OCI-M2 (cell line): ENCODE results near the gene GALK1.

ENCODE experiments used
- DNase-seq: peaks from one replicate; lab custom pipeline; 2025; ENCODE audit not compliant: unreplicated experiment; lab: John Stamatoyannopoulos, UW

Gene GALK1

DNA sequence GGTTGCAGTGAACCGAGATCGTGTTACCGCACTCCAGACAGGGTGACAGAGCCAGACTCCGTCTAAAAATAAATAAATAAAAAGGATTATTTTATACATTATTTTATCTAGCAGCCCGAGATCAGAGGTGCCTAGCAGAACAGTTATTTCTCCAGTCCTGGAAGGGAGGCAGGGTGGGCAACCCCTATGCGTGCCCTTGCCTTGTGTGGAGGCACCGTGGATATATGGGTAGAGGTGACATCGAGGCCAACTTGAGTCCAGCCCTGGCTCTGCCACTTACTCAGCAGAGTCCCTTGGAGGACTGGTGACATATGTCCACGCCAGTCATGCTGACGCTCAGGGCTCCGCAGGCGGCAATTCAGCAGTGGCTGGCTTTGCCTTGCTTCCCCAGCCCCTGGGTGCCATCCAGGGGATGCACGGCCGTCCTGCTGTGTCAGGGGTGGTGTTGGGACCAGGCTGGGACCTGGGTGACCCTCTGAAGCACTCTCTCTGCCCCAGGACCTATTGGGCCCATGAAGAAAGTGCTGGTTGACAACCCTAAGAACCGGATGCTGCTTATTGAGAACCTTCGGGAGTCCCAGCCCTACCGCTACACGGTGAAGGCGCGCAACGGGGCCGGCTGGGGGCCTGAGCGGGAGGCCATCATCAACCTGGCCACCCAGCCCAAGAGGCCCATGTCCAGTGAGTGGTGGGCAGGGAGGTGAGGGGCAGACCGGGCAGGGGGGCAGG, 13.2 kb downstream of the GALK1 start:
- DNase-seq = no peak

GRCh38 chr17:75750661-75751423, 14.2 kb downstream of the GALK1 start:
- DNase-seq = no peak

- DNase-seq = peak; percentile 26
Observed at GRCh38 chr17:75749545-75750389, 15.2 kb downstream of the GALK1 start.

DNA sequence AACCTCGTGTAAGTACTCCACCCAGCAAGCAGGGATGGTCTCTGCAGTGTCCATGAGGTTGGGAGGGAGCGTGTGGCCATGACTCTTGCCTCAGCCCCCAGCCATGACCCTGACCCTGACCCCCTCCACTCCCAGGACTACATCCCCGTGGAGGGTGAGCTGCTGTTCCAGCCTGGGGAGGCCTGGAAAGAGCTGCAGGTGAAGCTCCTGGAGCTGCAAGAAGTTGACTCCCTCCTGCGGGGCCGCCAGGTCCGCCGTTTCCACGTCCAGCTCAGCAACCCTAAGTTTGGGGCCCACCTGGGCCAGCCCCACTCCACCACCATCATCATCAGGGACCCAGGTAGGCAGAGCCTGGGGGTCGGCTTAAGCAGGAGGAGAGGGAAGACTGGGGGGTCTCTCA, 16.3 kb downstream of the GALK1 start:
- DNase-seq = no peak

DNA sequence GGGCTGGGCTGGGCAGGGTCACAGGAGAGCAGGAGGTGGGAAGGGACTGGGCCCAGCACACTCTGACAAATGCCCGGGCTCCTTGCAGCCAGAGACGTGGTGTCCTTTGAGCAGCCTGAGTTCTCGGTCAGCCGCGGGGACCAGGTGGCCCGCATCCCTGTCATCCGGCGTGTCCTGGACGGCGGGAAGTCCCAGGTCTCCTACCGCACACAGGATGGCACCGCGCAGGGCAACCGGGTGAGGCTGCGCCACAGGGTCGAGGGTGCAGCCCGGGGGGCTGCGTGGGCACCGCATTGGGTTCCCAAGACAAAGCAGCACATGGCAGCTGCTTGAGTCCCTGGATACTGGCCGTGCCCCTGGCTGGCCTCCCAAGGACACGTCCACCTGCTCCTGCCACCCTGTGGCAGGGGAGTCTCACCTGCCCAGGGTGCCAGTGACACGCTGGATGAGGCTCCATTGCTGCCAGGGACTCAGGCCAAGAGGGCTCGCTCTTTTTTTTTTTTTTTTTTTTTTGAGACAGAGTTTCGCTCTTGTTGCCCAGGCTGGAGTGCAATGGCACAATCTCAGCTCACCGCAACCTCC, 21.3 kb downstream of the GALK1 start:
- DNase-seq = no peak

GRCh38 chr17:75742337-75742736, 22.7 kb downstream of the GALK1 start:
- DNase-seq = no peak

DNA sequence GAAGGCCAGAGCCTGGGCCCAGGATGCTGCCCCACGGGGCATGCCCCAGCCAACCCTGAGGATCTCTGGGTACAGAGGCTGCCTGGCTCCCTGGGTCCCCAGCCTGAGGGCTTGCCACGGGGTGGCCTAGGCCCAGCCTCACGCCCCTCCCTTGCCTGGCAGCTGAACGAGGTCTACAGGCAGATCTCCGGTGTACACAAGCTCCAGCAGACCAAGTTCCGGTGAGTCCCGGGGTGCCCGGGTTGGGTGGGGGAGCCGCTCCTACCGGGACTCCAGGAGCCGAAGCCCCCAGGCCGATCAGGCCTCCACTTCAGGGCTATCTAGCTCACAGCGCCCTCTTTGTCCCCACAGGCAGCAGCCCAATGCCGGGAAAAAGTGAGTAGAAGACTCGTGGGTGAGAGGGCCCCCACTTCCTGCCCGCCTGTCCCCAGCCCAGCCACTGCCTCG, 24.3 kb downstream of the GALK1 start:
- no peak for DNase-seq

DNA sequence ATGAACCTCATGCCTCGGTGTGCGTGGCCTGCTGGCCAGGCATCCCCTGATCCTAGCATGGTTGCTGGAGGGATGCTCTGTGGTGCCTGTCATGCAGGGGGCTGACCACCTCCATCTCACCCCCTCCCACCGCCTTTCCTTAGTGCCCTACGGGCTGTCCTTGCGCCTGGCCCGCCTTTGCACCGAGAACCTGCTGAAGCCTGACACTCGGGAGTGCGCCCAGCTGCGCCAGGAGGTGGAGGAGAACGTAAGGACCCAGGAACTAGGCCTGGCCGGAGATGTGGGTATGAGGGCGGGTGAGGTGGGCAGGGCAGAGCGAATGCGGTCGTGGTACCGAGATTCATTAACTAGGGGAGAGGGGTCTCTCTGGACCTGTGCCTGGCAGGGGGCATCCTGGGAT, 24.8 kb downstream of the GALK1 start:
- no peak for DNase-seq

- DNase-seq = no peak
Observed at GRCh38 chr17:75739801-75740200, 25.2 kb downstream of the GALK1 start.

GRCh38 chr17:75739174-75739573, 25.8 kb downstream of the GALK1 start:
- no peak for DNase-seq

DNA sequence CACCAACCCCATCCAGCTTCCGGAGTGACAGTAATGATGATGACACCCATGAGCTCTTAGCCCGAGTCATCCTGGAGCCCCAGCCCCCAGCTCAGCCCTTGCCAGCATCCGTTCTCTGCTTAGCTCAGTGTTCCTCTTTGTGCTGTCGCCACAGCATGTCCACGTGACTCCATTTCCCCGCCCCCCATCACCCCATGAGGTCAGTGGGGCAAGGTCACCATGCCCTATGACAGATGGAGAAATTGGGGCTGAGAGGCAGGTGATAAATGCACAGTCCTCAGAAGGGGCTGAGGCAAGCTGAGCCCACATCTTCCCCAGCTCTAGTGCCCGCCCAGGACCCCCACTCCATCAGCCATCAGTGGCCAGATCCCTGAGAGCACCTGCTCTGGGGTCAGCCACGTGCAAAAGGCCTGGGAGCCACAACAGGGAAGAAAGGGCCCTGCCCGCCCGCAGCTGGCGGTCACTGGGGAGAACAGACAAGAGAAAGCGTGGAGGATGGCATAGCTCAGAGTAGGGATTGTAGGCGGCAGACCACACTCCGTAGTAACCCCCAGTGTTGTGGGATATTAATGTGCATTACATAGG, 26.7 kb downstream of the GALK1 start:
- no peak for DNase-seq

DNA sequence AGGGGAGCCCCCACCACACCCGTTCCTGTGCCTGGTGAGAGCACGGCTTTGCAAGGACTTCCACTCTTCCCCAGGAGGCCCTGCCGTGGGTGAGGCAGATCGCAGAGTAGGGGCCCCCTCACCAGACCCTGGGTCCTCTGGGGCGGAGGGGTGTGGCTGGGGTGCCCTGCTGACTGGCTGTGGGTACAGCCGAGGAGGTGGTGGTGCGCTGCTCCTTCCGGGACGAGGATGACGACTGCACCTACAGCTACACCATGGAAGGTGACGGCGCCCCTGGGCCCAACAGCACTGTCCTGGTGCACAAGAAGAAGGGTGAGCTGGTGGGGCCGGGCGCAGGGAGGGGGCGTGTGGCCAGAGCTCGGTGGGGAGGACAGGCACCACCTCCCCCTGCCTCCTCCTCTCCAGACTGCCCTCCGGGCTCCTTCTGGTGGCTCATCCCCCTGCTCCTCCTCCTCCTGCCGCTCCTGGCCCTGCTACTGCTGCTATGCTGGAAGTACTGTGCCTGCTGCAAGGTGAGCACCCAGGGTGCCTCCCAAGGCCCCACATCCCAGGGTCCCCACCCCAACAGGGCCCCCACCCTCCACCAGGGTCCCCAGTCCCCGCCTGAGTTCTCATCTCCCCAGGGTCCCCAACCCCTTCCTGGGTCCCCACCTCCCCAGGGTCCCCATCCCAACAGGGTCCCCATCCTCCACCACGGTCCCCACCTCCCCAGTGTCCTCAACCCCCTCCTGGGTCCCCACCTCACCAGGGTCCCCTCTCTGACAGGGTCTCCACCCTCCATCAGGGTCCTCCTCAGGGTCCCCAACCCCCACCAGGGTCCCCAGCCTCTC, 27.6 kb downstream of the GALK1 start:
- no peak for DNase-seq

DNA sequence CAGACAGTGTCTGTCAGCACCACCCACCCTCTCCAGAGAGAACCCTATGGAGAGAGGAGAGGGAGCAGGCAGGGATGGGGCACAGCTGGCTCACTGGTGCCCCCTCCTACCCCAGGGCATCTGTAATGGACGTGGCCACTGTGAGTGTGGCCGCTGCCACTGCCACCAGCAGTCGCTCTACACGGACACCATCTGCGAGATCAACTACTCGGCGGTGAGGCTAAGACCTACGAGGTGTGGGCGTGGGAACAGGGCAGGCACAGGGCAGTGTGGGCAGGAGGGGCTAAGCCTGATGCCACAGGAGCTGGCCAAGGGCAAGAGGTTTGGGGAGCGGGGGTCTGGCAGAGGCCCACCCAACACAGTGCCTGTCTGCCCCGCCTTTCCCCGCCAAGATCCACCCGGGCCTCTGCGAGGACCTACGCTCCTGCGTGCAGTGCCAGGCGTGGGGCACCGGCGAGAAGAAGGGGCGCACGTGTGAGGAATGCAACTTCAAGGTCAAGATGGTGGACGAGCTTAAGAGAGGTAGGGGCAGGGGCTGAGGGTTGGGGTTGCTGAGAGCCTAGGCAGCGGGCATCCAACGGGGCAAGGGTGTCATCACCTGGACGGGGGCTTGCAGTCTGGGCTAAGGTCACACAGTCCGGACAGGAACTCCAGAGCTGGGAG, 28.7 kb downstream of the GALK1 start:
- no peak for DNase-seq

- DNase-seq = no peak
Observed at GRCh38 chr17:75734674-75735294, 30.2 kb downstream of the GALK1 start.

DNA sequence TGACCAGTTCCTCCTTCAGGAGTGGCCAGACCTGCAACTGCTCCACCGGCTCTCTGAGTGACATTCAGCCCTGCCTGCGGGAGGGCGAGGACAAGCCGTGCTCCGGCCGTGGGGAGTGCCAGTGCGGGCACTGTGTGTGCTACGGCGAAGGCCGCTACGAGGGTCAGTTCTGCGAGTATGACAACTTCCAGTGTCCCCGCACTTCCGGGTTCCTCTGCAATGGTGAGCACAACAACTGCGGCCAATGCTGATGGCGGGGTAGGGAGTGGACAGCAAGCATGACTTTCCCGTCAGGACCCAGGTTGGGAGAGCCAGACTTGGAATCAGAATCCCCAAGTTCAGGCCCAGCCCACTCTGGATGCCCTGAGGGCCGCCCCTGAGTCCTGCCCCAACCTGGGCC, 31.5 kb downstream of the GALK1 start:
- no peak for DNase-seq

GRCh38 chr17:75731716-75732498, 33.1 kb downstream of the GALK1 start:
- DNase-seq = no peak

DNA sequence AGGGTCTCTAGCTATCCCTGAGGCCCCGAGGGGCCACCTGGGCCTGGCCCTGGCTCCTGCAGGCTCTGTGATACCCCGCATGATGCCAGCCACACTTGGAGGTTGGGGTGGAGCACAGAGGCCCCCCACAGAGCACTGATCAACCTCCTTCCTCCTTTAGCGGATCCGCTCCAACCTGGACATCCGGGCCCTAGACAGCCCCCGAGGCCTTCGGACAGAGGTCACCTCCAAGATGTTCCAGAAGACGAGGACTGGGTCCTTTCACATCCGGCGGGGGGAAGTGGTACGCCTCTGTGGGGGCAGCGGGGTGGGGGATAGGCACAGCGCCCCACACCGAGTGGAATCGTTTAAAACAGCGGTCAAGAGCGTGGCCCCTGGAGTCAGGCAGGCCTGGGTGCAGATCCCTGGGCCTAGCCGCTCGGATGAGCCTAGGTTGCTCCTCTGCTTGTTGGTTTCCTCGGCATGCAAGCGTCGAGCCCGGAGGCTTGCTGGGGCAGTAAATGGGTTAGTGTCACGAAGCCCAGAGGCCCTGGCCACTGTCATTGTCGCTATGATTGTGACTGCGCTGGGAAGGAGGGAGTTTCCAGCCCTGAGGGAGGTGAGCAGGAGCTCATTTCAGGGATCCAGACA, 33.8 kb downstream of the GALK1 start:
- no peak for DNase-seq

- no peak for DNase-seq
Observed at GRCh38 chr17:75730065-75730464, 34.9 kb downstream of the GALK1 start.
